Sigmoid colon (tissue), 7 donors: ENCODE results near the gene MGAT3. TPM values are rescaled to one million over a fixed set of nuclear protein-coding genes. Genes with fewer than 3 reads are reported as not detected.

Experiments used
- DNase-seq: peaks from one replicate; pipeline ENCODE4 v3.0.0-alpha.2; 2019
- H3K27ac ChIP-seq, 4 donors: fragments of 200-600 bp; sonication (generic); one replicate each; pipeline ENCODE4 v1.5.1; 2016 to 2019; ENCODE audit warnings: mild to moderate bottlenecking in 1 of 4
- H3K27me3 ChIP-seq, 3 donors: fragments of 200-600 bp; sonication (generic); one replicate each; pipeline ENCODE4 v1.5.1; 2019; ENCODE audit warnings: mild to moderate bottlenecking in 1 of 3
- H3K36me3 ChIP-seq, 4 donors: fragments of 200-600 bp; sonication (generic); one replicate each; pipeline ENCODE4 v1.5.1; 2016 to 2019
- H3K4me1 ChIP-seq, 4 donors: fragments of 200-600 bp; sonication (generic); one replicate each; pipeline ENCODE4 v1.5.1; 2017 to 2019
- H3K4me3 ChIP-seq, 4 donors: fragments of 200-600 bp; sonication (generic); one replicate each; pipeline ENCODE4 v1.5.1; 2017 to 2019; ENCODE audit warnings: mild to moderate bottlenecking in 2 of 4, moderate library complexity in 1 of 4
- H3K9me3 ChIP-seq, 4 donors: fragments of 200-600 bp in 3 of 4; sonication (generic) in 3 of 4; one replicate each; pipeline versions ENCODE4 v1.5.1 to v1.6.1; 2013 to 2019
- EP300 ChIP-seq, 4 donors: sonication (generic); formaldehyde crosslinking; IDR thresholded peaks; one replicate each; pipeline ENCODE4 v1.6.1; 2017; ENCODE audit warnings: antibody characterized with exemption in 4 of 4
- POLR2A ChIP-seq, 2 donors: fragments of 450-650 bp; IDR thresholded peaks; one replicate each; pipeline ENCODE4 v1.6.1; 2016; ENCODE audit warnings: antibody characterized with exemption in 2 of 2, mild to moderate bottlenecking in 2 of 2, moderate library complexity in 2 of 2
- POLR2AphosphoS5 ChIP-seq, 4 donors: sonication (generic); formaldehyde crosslinking; IDR thresholded peaks; one replicate each; pipeline ENCODE4 v1.6.1; 2017; ENCODE audit warnings: antibody characterized with exemption in 4 of 4
- WGBS, 2 donors: extraction: QIAGEN DNeasy Blood & Tissue Kit; methylation state at CpG; one replicate each; pipeline ENCODE4 v1.1.7; 2013; 5-methylcytosine and 5-hydroxymethylcytosine counted together
- intact Hi-C: fragments of 100-400 bp; cut with DNase I; formaldehyde crosslinking; loops from one replicate; pipeline ENCODE4 v1.15.1; 2023
- polyA plus RNA-seq, 3 donors: library from polyadenylated mRNA; stranded (reverse); fragments of 200-250 nt; gene quantifications; one replicate each; pipeline ENCODE4 v1.2.3, GENCODE V29; 2013
- total RNA-seq, 4 donors: library from RNA; depleted of rRNA; stranded (reverse); fragments of >200 nt; gene quantifications; one replicate each; pipeline ENCODE4 v1.1.0, GENCODE V29; 2016
- TF ChIP-seq, protein P1 (sequence below), 4 experiments: fragments of 450-650 bp in 3 of 4; fragments of 200-600 bp in 1 of 4; IDR thresholded peaks; one replicate each; pipeline ENCODE4 v1.5.1; 2016 to 2019; ENCODE audit warnings: antibody characterized with exemption in 4 of 4, mild to moderate bottlenecking in 3 of 4, moderate library complexity in 2 of 4
- donor health status: healthy with polysubstance abuse.
- donor health status: Bipolar disorder and iron deficiency.
- donor health status: healthy.

The MGAT3 gene
- total and polyA plus RNA-seq, 7 donors, result 0.60 to 8.1 (median 1.1) TPM

DNA sequence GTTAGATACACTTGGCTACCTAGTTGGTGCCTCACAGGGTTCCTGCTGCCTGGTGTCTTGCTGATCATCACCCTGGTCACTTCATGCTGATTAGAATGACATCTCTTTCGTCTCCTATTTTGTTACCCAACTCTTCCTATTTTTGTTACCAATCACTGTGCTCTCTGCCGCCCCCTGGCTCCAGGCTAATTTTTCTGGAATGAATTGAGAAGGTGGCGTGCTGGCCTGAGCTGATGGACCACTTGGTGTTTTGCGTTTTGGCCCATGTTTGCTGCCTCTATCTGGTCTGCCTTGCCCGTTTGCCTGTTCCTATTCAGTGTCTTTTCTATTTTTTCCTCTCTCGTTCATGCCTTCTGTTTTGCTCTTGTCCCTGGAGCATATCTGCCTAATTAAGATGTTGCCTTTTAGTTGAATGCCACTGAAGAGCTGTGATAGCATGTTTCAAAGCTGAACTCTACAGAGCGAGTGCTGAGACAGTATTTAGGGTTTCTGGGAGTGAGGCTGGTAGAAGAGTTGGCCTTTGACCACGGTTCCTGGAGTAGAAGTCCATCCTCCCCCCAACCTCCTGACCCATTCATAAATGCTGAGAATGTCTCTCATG is 57.7 kb downstream of the MGAT3 start:
- Histone ChIP-seq H3K27ac (peak overlapping the region in 1 of 4 donors; percentile 32), H3K4me1 (peaks cover 0 to 16% (median 12%) of the 10 kb centered on the region in 4 donors), H3K27me3 (no peaks in the 10 kb centered on the region), H3K9me3 (no peaks in the 10 kb centered on the region), H3K4me3 (no peak overlapping the region), H3K36me3 (peaks cover 22 to 74% (median 38%) of the 10 kb centered on the region in 4 donors)
- no peak for DNase-seq
- WGBS, 2 donors, result 44 to 56% methylated on average over 8 of the region's 8 CpGs
- TF ChIP-seq, protein P1, sequence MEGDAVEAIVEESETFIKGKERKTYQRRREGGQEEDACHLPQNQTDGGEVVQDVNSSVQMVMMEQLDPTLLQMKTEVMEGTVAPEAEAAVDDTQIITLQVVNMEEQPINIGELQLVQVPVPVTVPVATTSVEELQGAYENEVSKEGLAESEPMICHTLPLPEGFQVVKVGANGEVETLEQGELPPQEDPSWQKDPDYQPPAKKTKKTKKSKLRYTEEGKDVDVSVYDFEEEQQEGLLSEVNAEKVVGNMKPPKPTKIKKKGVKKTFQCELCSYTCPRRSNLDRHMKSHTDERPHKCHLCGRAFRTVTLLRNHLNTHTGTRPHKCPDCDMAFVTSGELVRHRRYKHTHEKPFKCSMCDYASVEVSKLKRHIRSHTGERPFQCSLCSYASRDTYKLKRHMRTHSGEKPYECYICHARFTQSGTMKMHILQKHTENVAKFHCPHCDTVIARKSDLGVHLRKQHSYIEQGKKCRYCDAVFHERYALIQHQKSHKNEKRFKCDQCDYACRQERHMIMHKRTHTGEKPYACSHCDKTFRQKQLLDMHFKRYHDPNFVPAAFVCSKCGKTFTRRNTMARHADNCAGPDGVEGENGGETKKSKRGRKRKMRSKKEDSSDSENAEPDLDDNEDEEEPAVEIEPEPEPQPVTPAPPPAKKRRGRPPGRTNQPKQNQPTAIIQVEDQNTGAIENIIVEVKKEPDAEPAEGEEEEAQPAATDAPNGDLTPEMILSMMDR (IDR thresholded peaks at IDR 0.05), result peak in 3 of 4 experiments; percentile 56 to 68 (median 56)
- no peak for TF ChIP-seq EP300 (IDR thresholded peaks at IDR 0.05)
- TF ChIP-seq POLR2A (IDR thresholded peaks at IDR 0.05), result no peak
- no peak for TF ChIP-seq POLR2AphosphoS5 (IDR thresholded peaks at IDR 0.05)
- intact Hi-C loops, result no loop called here

DNA sequence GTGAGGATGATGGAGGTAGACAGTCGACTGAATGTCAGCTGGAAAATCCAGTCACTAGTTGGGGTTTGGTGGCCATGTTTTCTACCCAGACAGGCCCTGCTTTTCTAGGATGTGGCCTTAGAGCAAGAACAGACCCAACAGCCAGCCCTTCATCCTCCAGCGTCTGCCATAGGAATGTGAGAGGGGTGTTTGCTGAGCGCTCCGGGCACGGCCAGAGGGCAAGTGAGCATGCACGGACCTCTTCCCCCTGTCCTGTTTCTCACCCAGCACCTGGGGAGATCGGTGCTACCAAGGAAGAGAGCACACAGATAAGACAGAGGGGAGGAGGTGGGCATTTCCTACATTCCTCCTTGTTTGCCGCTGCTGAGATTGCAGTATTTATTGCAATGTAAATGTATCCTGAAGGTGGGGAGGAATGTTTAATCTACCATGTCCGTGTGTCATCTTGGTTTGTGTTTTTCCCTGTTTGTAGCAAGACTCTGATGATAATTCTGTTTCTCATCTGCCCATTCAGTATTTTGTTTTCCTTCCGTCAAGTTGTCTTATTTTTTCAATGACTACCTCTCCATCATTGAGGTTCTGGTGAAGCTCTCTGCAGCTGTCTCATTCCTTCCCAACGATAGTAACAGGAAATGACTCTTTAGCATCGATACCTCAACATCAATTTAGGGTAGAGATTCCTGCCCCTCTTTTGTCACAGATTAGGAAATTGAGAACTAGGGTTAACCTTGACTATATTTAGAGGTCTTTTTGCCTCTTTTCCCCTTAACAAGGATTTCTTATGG is 58.6 kb downstream of the MGAT3 start:
- H3K27me3 ChIP-seq, result no peaks in the 10 kb centered on the region
- H3K36me3 ChIP-seq, result peaks cover 22 to 64% (median 37%) of the 10 kb centered on the region in 4 donors
- no peaks in the 10 kb centered on the region for H3K9me3 ChIP-seq
- H3K4me3 ChIP-seq, result no peak overlapping the region
- 88% methylated on average over 12 of the region's 12 CpGs for WGBS, 2 donors
- no peak overlapping the region for H3K27ac ChIP-seq
- H3K4me1 ChIP-seq, result peaks cover 0 to 16% (median 12%) of the 10 kb centered on the region in 4 donors
- TF ChIP-seq, protein P1 (IDR thresholded peaks at IDR 0.05), result no peak
- TF ChIP-seq POLR2AphosphoS5 (IDR thresholded peaks at IDR 0.05) (no peak), POLR2A (IDR thresholded peaks at IDR 0.05) (no peak), EP300 (IDR thresholded peaks at IDR 0.05) (no peak)
- intact Hi-C loops, result loop anchor here (5.0 kb wide), 1 partner anchor 113 kb away; no protein-coding TSS in a partner anchor
- DNase-seq, result no peak

DNA sequence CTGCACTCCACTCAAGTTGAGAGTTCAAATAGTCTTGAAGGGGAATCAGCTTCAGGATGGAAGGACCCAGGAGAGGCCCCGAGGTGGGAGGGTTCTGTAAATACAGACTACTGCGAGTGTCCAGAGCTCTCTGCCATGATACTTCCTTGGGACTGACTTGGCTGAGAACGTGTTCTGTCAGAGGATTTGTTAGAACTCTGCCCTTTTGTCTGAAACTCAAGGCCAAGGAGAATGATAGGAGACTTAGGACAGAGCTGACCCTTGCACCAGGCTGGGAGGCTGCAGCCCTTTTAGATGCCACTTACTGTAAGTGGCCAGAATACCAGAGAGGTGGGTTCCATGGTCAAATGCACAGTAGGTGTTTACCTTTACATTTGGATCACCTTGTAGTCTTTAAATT is 60.7 kb downstream of the MGAT3 start:
- 82 to 91% methylated on average over 3 of the region's 3 CpGs for WGBS, 2 donors
- no peaks in the 10 kb centered on the region for H3K27me3 ChIP-seq
- intact Hi-C loops, result loop anchor here (5.0 kb wide), 1 partner anchor 115 kb away; no protein-coding TSS in a partner anchor
- H3K9me3 ChIP-seq, result no peaks in the 10 kb centered on the region
- no peak for DNase-seq
- peaks cover 0 to 28% (median 22%) of the 10 kb centered on the region in 4 donors for H3K4me1 ChIP-seq
- H3K4me3 ChIP-seq, result no peak overlapping the region
- no peak for TF ChIP-seq EP300 (IDR thresholded peaks at IDR 0.05)
- no peak for TF ChIP-seq POLR2A (IDR thresholded peaks at IDR 0.05)
- TF ChIP-seq, protein P1 (IDR thresholded peaks at IDR 0.05), result no peak
- TF ChIP-seq POLR2AphosphoS5 (IDR thresholded peaks at IDR 0.05), result no peak
- no peak overlapping the region for H3K27ac ChIP-seq
- peaks cover 25 to 60% (median 38%) of the 10 kb centered on the region in 4 donors for H3K36me3 ChIP-seq

DNA sequence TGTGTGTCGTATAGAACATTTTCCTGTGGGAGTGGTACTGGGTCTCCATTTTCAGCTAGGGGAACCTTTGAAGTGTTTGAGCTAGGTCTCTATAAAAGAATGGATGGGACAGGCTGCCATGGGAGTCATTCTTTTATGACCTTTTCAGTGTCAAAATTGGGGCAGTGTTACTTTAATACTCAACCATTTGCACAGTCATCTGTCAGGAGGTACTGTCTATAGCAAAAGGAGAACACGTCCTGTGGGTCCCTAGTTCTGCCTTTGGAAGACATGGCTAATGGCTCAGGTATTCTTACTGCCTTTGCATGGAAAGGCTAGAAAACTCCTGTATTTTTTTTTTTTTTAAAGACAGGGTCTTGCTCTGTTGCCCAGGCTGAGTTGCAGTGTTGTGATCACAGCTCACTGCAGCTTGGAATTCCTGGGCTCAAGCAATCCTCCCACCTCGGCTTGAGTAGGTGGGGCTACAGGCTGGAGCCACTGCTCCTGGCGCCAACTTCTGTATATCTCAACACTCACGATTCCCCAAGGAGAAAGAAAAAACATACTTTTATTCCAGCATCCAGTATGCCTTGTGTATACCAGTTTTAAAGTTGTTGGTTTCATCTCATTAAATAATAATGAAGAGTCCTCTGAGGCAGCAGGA is 61.5 kb downstream of the MGAT3 start:
- Histone ChIP-seq H3K4me1 (peaks cover 0 to 36% (median 30%) of the 10 kb centered on the region in 4 donors), H3K27ac (peak overlapping the region; percentile 99 to 100 (median 99)), H3K27me3 (no peaks in the 10 kb centered on the region), H3K36me3 (peaks cover 24 to 60% (median 36%) of the 10 kb centered on the region in 4 donors), H3K9me3 (no peaks in the 10 kb centered on the region), H3K4me3 (no peak overlapping the region)
- no peak for TF ChIP-seq POLR2A (IDR thresholded peaks at IDR 0.05)
- no peak for TF ChIP-seq EP300 (IDR thresholded peaks at IDR 0.05)
- TF ChIP-seq, protein P1 (IDR thresholded peaks at IDR 0.05), result no peak
- TF ChIP-seq POLR2AphosphoS5 (IDR thresholded peaks at IDR 0.05), result no peak
- DNase-seq, result no peak
- WGBS, 2 donors, result 61 to 65% methylated on average over 5 of the region's 5 CpGs
- intact Hi-C loops, result loop anchor here (2.0 to 5.0 kb wide), 2 partner anchors 15 to 116 kb away; partner anchors contain the start of gene MIEF1
